Activated naive CD4-positive, alpha-beta T cell treated with anti-CD3 and anti-CD28 coated beads, Interleukin-2, amount 10 ng/mL, durations not matched to agents 7 days and 5 days (primary cell): Measurements from ENCODE around the gene RNF224.

Experiments used
- CTCF ChIA-PET: fragments of 350-600 bp; sonication (Branson Sonifier 250); formaldehyde crosslinking; loops from one replicate; lab custom pipeline; 2021; ENCODE audit warnings: antibody characterized with exemption; lab: Charles Lee
- DNase-seq: peaks from one replicate; pipeline ENCODE4 v3.0.0-alpha.2; 2020
- H3K27ac Mint-ChIP-seq: one replicate; pipeline ENCODE4 v1.8.0; 2021; ENCODE audit warnings: mild to moderate bottlenecking, moderate library complexity, mixed read lengths
- H3K27me3 Mint-ChIP-seq: one replicate; pipeline ENCODE4 v1.8.0; 2021; ENCODE audit warnings: mild to moderate bottlenecking, mixed read lengths
- H3K36me3 Mint-ChIP-seq: one replicate; pipeline ENCODE4 v1.8.0; 2021; ENCODE audit warnings: mixed read lengths
- H3K4me1 Mint-ChIP-seq: one replicate; pipeline ENCODE4 v1.8.0; 2021; ENCODE audit warnings: mixed read lengths
- H3K4me3 Mint-ChIP-seq: one replicate; pipeline ENCODE4 v1.8.0; 2021; ENCODE audit warnings: mild to moderate bottlenecking, moderate library complexity, mixed read lengths
- H3K9me3 Mint-ChIP-seq: one replicate; pipeline ENCODE4 v1.8.0; 2021; ENCODE audit warnings: mixed read lengths

Gene RNF224

DNA sequence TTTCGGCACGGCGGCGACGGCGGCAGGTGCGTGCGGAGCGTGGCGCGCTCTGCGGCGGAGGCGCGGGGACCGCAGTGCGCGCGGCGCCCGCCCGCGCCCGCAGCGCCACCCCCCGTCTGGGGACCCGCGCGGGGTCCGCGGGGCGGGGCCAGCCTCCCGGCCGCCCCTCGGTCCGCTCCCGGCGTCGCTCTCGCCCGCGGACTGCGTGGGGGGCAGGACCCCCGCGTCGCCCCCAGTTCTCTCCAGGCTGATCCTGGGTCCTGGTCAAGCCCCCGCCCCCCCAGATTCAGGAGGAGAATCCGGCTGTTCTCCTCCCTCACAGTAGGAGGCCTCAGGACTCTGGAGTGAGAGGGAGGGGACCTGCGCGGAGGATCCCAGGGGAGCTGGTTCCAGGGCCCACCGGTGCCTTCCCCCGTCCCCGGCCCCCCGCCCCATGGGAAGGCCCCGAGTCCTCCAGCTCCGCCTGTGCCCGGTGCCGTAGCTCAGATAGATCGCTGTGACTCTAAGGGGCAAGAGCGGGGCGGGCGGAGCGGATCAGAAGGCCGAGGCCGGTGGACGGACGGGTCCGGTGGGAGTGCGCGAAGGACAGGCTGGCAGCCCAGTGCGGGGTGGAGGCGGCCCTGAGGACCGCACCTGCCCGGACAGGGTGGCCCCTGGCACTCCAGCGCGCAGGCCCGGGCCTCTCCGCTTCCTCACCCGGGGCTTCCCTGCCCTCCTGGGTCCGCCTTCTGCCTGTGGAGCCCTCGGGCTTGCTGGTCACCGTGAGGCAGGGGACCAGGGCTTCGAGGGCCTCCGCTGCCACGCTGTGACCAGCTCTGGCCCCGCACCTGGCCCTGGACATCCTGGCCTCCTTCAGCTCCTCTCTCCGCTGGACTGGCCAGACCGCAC lies 4.9 kb upstream of the RNF224 start, which contains the start of gene RNF208:
Gene RNF208, minus strand, starts transcription at position 51 of the 888 bp plus-strand sequence. CDS start 1,028 bp downstream, outside the sequence.
- CTCF ChIA-PET: interaction anchor here (0.9 to 6.1 kb wide), 6 partner anchors 14 to 187 kb away, joined by 3 to 45 read pairs (median 4); partner anchors contain the start of genes ANAPC2 and SSNA1
- peaks cover 22% of the 10 kb centered on the region for H3K4me1 Mint-ChIP-seq
- peak within 1 kb of the TSS; percentile 81 for H3K4me3 Mint-ChIP-seq
- peak; percentile 44 for DNase-seq
- peak within 1 kb of the TSS; percentile 84 for H3K27ac Mint-ChIP-seq
- peaks cover 1% of the 10 kb centered on the region for H3K27me3 Mint-ChIP-seq
- H3K36me3 Mint-ChIP-seq: no peaks in the 10 kb centered on the region
- no peaks in the 10 kb centered on the region for H3K9me3 Mint-ChIP-seq

DNA sequence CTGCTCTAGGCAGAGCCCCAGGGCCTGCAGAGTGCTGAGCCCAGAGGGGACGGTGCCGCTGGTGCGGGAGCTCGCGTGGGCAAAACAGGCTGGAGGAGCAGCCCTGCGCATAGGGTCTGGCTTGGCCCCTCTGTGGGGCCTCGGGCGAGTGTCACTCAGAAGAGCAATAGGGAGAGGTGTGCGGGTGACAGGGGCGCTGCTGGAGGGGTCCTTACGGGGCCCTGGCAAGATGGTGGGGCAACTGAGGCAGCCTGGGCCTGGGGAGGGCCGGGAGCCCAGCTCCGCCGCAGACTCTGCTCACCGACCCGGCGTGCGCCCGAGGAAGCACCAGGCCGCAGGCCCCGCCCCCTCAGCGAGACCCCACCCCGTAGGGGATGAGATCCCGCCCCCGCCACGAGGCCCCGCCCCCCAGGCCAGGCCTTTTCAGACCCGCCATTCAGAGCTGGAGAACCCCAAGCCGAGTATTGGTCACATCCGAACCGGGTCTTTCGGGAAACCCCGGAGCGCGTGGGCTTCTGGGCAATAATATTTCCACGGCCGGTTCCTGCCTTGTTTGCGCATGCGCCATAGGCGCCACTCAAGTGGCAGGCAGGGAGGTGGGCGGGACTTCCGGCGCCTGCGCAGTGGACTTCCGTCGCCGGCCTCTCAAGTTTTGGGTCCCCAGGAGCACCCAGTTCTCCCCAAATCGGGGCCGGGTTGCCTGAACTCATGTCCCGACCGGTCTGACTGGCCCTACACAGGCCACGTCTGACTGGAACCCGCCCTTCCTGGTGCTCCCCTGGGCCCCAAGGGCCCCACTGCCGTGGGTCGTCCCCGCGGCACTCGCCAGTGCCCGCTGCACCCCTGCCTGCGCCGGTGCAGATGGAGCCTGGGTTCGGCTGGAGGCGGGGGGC lies 4.0 kb upstream of the RNF224 start:
- H3K27me3 Mint-ChIP-seq: peaks cover 5% of the 10 kb centered on the region
- H3K4me1 Mint-ChIP-seq: peaks cover 25% of the 10 kb centered on the region
- no peaks in the 10 kb centered on the region for H3K9me3 Mint-ChIP-seq
- CTCF ChIA-PET: interaction anchor here (0.9 to 6.1 kb wide), 6 partner anchors 14 to 188 kb away, joined by 3 to 45 read pairs (median 4); partner anchors contain the start of genes ANAPC2 and SSNA1
- peak overlapping the region; percentile 84 for H3K27ac Mint-ChIP-seq
- H3K4me3 Mint-ChIP-seq: peak overlapping the region; percentile 81
- no peaks in the 10 kb centered on the region for H3K36me3 Mint-ChIP-seq
- DNase-seq: peak; percentile 98

DNA sequence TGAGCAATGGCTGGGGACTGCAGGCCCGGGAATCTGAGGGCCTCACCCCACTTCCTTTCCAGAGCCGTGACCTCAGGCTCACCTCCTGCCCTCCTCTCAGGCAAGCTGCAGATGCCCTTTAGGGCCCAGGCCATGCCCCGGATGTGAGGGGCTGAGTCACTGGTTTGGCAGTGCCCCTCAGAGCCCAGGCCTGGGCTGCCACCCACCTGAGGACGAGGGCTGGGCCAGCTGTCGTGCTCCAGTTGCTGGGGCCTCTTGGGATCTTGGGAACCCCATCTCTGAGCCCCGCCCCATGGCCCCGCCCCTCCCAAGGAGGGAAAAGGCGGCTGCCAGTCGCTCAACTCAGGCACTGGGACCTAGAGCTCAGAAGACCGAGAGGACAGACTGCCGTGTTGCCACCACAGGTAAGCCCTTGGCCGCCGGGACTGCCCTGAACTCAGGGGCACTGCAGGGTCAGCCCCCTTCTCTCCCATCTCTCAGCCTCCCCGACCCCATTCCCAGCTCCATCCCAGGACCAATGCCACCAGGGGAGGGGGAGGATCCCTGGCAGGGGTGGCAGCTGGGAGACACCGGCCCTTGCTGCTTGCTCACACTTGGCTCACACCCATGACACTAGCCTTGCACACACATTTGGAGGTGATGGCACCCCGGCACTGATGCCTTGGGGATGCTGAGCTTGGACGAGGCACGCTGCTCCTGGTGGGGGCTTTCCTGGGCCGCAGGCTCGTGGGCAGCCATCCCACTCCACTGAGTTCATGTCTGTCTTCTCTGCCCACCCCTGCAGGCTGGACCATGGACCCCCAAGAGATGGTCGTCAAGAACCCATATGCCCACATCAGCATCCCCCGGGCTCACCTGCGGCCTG lies 2.2 kb upstream of the RNF224 start, which contains the start of gene CYSRT1:
Gene CYSRT1, plus strand, starts transcription at position 345 of the 865 bp plus-strand sequence. Its CDS starts 448 bp downstream, at position 793.
- Mint-ChIP-seq H3K4me1 (peaks cover 25% of the 10 kb centered on the region), H3K4me3 (peak within 1 kb of the TSS; percentile 81), H3K36me3 (no peaks in the 10 kb centered on the region), H3K27me3 (peaks cover 16% of the 10 kb centered on the region), H3K9me3 (no peaks in the 10 kb centered on the region), H3K27ac (peak within 1 kb of the TSS; percentile 84)
- peak; percentile 53 for DNase-seq
- CTCF ChIA-PET: interaction anchor here (0.7 to 6.1 kb wide), 10 partner anchors 12 to 196 kb away, joined by 3 to 45 read pairs (median 4); partner anchors contain the start of genes ANAPC2 and SSNA1

DNA sequence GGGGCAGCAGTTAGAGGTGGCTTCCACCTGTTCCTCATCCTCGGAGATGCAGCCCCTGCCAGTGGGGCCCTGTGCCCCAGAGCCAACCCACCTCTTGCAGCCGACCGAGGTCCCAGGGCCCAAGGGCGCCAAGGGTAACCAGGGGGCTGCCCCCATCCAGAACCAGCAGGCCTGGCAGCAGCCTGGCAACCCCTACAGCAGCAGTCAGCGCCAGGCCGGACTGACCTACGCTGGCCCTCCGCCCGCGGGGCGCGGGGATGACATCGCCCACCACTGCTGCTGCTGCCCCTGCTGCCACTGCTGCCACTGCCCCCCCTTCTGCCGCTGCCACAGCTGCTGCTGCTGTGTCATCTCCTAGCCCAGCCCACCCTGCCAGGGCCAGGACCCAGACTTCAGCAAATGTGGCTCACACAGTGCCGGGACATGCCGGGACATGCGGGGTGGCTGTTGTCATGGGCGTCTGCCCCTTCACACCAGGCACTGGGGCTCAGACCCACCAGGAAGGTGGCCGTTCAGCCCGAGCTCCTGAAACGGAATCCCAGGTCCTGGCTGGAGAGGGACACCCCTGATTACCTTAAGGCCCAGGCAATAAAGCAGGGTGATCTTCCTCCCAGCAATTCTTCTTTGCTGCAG lies 1.5 kb upstream of the RNF224 start:
- H3K4me3 Mint-ChIP-seq: peak overlapping the region; percentile 7
- no peaks in the 10 kb centered on the region for H3K9me3 Mint-ChIP-seq
- CTCF ChIA-PET: interaction anchor here (0.7 to 6.1 kb wide), 16 partner anchors 11 to 197 kb away, joined by 3 to 45 read pairs (median 4); partner anchors contain the start of genes ANAPC2, SSNA1, TPRN and TUBB4B
- peaks cover 25% of the 10 kb centered on the region for H3K4me1 Mint-ChIP-seq
- no peak for DNase-seq
- H3K27me3 Mint-ChIP-seq: peaks cover 20% of the 10 kb centered on the region
- H3K36me3 Mint-ChIP-seq: no peaks in the 10 kb centered on the region
- H3K27ac Mint-ChIP-seq: no peak overlapping the region

DNA sequence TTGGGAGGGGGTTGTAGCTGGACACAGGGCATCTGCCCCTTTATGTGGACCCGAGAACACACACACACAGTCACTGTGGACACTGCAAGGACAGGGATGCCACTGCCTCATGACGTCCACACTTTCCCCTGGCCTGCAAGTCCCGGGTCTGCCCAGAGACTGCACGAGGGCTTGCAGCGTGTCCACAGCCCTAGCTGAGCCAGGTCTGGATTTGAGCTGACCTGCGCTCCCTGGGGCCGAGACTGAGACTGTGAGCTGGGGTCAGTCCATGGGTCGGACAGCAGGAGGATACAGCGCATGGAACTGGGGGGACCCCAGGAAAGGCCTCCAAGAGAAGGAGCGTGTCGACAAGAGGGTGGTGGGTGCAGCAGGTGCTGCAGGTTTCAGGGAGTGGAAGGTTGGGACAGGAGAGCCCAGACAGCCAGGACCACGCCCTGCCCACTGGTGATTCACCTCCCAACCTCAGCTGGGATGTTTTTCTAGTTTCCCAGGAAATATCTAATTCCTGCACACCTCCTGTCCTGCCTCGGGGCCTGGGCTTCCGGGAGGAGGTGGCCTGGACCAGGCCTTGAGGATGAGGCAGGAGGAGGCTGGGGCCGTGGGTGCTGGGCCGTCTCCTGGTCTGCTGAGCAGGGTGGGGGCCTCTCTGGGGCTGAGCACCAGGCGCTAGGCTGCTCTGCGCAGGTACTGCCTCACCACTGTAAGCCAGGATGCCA lies 806 bp upstream of the RNF224 start:
- Mint-ChIP-seq H3K9me3 (no peaks in the 10 kb centered on the region), H3K27ac (peak overlapping the region; percentile 45), H3K36me3 (no peaks in the 10 kb centered on the region), H3K4me3 (no peak overlapping the region), H3K27me3 (peaks cover 20% of the 10 kb centered on the region), H3K4me1 (peaks cover 25% of the 10 kb centered on the region)
- CTCF ChIA-PET: interaction anchor here (0.9 to 6.1 kb wide), 16 partner anchors 10 to 180 kb away, joined by 3 to 45 read pairs (median 4); partner anchors contain the start of genes ANAPC2, NPDC1, SSNA1 and TPRN
- no peak for DNase-seq

DNA sequence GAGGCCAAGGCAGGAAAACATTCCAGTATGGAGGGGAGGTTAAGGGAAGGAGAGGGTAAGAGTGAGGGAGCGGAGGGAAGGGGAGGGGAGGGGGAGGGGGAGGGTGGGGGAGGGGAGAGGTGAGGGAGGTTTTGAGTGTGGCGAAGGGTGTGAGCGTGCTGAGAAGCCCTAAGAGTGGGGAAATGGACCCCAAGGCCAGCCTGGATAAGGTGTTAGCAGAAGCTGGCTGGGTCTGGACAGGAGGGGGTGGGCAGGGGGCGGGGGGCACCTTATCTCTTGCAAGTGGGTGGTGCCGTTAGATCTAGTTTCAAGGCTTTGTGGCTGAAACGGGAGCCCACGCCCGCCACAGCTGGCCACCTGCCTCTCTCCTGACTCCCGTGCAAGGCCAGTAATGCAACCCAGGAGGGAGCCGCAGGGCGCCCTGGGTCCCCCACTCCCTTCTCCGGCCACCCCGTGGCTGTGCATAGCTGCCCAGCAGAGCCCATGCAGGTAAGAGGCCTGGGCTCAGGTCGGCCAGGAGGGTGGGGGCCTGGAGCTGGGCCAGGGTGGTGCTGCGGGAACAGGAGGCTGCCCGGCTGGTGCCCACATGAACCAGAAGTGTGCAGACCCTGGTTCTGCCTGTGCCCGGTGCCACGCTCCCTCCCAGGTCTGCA lies 677 bp downstream of the RNF224 start:
- Mint-ChIP-seq H3K9me3 (no peaks in the 10 kb centered on the region), H3K4me1 (peaks cover 23% of the 10 kb centered on the region), H3K36me3 (no peaks in the 10 kb centered on the region), H3K27ac (no peak overlapping the region), H3K27me3 (peaks cover 28% of the 10 kb centered on the region), H3K4me3 (no peak overlapping the region)
- DNase-seq: no peak
- CTCF ChIA-PET: interaction anchor here (1.1 to 6.1 kb wide), 9 partner anchors 9 to 181 kb away, joined by 4 to 45 read pairs (median 10); partner anchors contain the start of genes ANAPC2, NPDC1, SSNA1 and TUBB4B

DNA sequence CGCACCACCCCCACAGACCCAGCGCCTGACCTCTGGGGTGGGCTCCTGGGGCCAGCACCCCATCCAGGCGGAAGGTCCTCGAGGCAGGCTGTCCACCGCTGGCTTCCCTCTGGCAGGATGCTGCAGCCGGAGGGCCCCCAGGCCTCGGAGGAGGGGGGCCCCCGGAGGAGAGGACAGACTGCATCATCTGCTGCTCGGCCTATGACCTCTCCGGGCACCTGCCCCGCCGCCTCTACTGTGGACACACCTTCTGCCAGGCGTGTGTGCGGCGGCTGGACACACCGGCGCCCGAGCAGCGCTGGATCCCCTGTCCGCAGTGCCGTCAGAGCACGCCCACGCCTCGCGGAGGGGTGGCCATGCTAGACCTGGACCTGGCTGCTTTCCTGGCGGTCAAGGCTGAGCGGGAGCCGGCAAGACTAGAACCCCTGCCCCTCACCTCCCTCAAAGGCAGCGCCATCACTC lies 1.2 kb downstream of the RNF224 start:
- CTCF ChIA-PET: interaction anchor here (2.2 to 6.1 kb wide), 3 partner anchors 8 to 133 kb away, joined by 10 to 45 read pairs (median 21); partner anchors contain the start of genes ANAPC2 and SSNA1
- H3K36me3 Mint-ChIP-seq: no peaks in the 10 kb centered on the region

DNA sequence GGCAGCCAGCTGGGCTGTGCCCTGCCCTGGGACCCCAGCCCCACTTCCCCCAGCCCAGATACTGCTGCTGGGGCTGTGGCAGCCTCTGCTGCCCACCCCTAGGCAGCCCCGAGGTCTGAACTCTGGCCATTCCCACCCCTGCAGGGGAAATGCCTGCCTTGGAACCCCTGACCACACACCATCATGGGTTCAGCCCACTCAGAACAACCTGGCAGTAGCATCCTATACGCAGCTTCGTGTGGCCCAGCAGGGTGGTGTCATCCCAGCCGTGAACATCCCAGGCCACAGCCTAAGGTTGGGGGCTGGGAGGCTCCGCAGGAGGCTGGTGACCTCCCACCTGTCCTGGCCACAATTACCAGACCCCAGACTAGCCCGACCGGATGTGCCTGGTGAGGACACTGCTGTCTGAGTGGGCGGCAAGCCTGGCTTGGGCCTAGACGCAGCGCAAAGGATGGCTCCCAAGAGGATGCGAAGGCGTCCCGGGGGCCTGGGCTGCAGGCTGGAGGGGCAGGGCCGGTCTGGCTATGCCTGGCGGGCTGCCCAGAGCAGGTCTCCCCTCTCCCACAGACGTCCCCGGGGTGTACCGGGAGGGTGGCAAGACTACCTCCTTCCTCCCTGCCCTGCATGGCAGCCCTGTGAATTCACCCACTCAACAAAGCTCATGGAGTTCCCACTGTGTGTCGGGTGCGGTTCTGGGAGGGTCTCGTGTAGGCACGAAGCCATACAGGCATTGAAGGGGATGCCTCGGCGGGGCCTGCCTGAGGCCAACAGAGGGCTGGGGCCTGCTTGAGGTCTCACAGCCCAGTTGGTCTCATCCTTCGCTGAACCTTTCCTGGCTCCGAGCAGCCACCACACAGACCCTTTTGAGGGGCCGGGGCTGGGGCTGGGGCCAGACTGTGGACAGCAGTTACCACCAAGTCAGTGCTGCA lies 1.9 kb downstream of the RNF224 start:
- Mint-ChIP-seq H3K36me3 (no peaks in the 10 kb centered on the region), H3K9me3 (no peaks in the 10 kb centered on the region), H3K4me1 (peaks cover 16% of the 10 kb centered on the region), H3K27me3 (peaks cover 28% of the 10 kb centered on the region), H3K27ac (no peak overlapping the region), H3K4me3 (no peak overlapping the region)
- CTCF ChIA-PET: interaction anchor here (0.6 to 0.8 kb wide), 2 partner anchors 100 to 168 kb away, joined by 3 read pairs; no protein-coding TSS in a partner anchor
- DNase-seq: no peak

More for the DNA sequence above, 1.2 kb downstream of the RNF224 start:
- Mint-ChIP-seq H3K4me3 (no peak overlapping the region), H3K9me3 (no peaks in the 10 kb centered on the region), H3K27me3 (peaks cover 28% of the 10 kb centered on the region), H3K4me1 (peaks cover 20% of the 10 kb centered on the region), H3K27ac (no peak overlapping the region)
- no peak for DNase-seq

DNA sequence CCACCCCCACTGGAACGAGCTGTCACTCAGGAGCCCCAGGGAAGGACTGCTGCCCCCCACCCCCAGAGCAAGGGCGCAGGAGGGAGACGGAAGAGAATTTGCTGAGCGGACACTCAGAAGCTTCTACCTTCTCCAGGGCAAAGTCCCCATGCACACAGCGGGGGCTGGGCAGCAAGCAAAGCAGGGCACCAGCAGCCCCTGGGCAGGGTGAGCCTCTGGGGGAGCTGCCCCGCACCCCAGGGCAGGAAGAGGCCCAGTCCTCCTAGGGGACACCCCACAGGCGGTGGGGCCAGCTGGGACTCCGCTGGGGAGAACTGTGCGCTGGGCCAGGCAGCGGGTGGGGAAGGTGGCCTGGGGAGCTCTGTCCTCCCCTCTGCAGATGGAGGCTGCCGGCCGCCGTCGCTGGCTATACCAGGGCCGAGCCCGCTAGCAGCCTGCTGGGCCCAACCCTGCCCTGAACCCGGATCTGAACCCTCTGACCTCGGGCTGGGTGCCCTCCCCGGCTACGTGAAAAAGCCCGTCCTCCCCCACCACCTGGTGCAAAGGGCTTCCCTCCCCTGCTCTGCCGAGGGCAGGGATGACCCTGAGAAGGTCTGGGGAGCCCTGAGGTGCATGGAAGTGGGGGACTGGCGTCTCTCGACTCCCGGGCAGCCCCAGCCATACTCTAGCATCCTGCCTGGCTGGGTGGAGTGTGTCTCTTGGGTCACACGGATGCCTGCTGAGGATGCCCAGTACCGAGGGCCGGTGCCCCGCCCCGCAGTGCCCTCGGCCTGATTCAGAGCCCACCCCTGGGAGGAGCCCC lies 2.8 kb downstream of the RNF224 start:
- peaks cover 12% of the 10 kb centered on the region for H3K4me1 Mint-ChIP-seq
- DNase-seq: no peak
- no peaks in the 10 kb centered on the region for H3K9me3 Mint-ChIP-seq
- no peak overlapping the region for H3K27ac Mint-ChIP-seq
- CTCF ChIA-PET: interaction anchor here (0.6 to 0.8 kb wide), 3 partner anchors 39 to 169 kb away, joined by 3 read pairs; no protein-coding TSS in a partner anchor
- H3K4me3 Mint-ChIP-seq: no peak overlapping the region
- H3K36me3 Mint-ChIP-seq: no peaks in the 10 kb centered on the region
- H3K27me3 Mint-ChIP-seq: peaks cover 34% of the 10 kb centered on the region
